Measurements from ENCODE around the gene ATRAID.

The ATRAID gene

GRCh38 chr2:27201675-27202074, 10.2 kb upstream of the ATRAID start:
- TF ChIP-seq HDGF (IDR thresholded peaks at IDR 0.05; ENCODE audit: borderline replicate concordance): no peak
- TF ChIP-seq ZNF384 (IDR thresholded peaks at IDR 0.05): no peak
- no peak for TF ChIP-seq L3MBTL2 (conservative IDR thresholded peaks at IDR 0.05)
- no peak for TF ChIP-seq TARDBP (IDR thresholded peaks at IDR 0.05)
- TF ChIP-seq LEF1 (IDR thresholded peaks at IDR 0.05; ENCODE audit: borderline replicate concordance): no peak
- TF ChIP-seq ELF4 (IDR thresholded peaks at IDR 0.05): no peak
- no peak for TF ChIP-seq CTBP1 (IDR thresholded peaks at IDR 0.05; ENCODE audit: borderline replicate concordance)
- TF ChIP-seq NFRKB (IDR thresholded peaks at IDR 0.05): no peak
- no peak for TF ChIP-seq FOXM1 (IDR thresholded peaks at IDR 0.05; ENCODE audit: borderline replicate concordance)
- no peak for TF ChIP-seq FOXA1 (IDR thresholded peaks at IDR 0.05)
- no peak for TF ChIP-seq SP1 (IDR thresholded peaks at IDR 0.05)
- no peak for TF ChIP-seq PKNOX1 (IDR thresholded peaks at IDR 0.05)
- TF ChIP-seq BHLHE40 (IDR thresholded peaks at IDR 0.05; ENCODE audit: borderline replicate concordance): no peak
- ChIA-PET POLR2A (no interaction called here), CTCF (no interaction called here)
- DNase-seq (ENCODE audit: extremely low spot score): no peak

GRCh38 chr2:27202854-27203253, 9.0 kb upstream of the ATRAID start:
- ChIA-PET CTCF (interaction anchor here (0.8 kb wide), 1 partner anchor 33 kb away, joined by 3 read pairs; no protein-coding TSS in a partner anchor), POLR2A (no interaction called here)
- DNase-seq (ENCODE audit: extremely low spot score): no peak
- TF ChIP-seq ZNF384 (IDR thresholded peaks at IDR 0.05): no peak
- TF ChIP-seq ARNT (IDR thresholded peaks at IDR 0.05): no peak
- TF ChIP-seq ELF4 (IDR thresholded peaks at IDR 0.05): no peak
- TF ChIP-seq CTBP1 (IDR thresholded peaks at IDR 0.05; ENCODE audit: borderline replicate concordance): no peak
- TF ChIP-seq HDGF (IDR thresholded peaks at IDR 0.05; ENCODE audit: borderline replicate concordance): no peak
- TF ChIP-seq FOXM1 (IDR thresholded peaks at IDR 0.05; ENCODE audit: borderline replicate concordance): no peak
- no peak for TF ChIP-seq TARDBP (IDR thresholded peaks at IDR 0.05)
- TF ChIP-seq L3MBTL2 (conservative IDR thresholded peaks at IDR 0.05): no peak
- no peak for TF ChIP-seq SP1 (IDR thresholded peaks at IDR 0.05)
- TF ChIP-seq BHLHE40 (IDR thresholded peaks at IDR 0.05; ENCODE audit: borderline replicate concordance): no peak
- no peak for TF ChIP-seq PKNOX1 (IDR thresholded peaks at IDR 0.05)
- no peak for TF ChIP-seq SUZ12 (IDR thresholded peaks at IDR 0.05)
- TF ChIP-seq FOXK2 (IDR thresholded peaks at IDR 0.05): no peak

GRCh38 chr2:27203741-27204140, 8.1 kb upstream of the ATRAID start:
- TF ChIP-seq FOXA1 (IDR thresholded peaks at IDR 0.05): no peak
- TF ChIP-seq PKNOX1 (IDR thresholded peaks at IDR 0.05): no peak
- no peak for TF ChIP-seq L3MBTL2 (conservative IDR thresholded peaks at IDR 0.05)
- TF ChIP-seq BHLHE40 (IDR thresholded peaks at IDR 0.05; ENCODE audit: borderline replicate concordance): no peak
- TF ChIP-seq FOXM1 (IDR thresholded peaks at IDR 0.05; ENCODE audit: borderline replicate concordance): no peak
- TF ChIP-seq ZNF384 (IDR thresholded peaks at IDR 0.05): no peak
- TF ChIP-seq SP1 (IDR thresholded peaks at IDR 0.05): no peak
- TF ChIP-seq SUZ12 (IDR thresholded peaks at IDR 0.05): no peak
- no peak for TF ChIP-seq CTBP1 (IDR thresholded peaks at IDR 0.05; ENCODE audit: borderline replicate concordance)
- TF ChIP-seq ELF4 (IDR thresholded peaks at IDR 0.05): no peak
- no peak for TF ChIP-seq TARDBP (IDR thresholded peaks at IDR 0.05)
- no peak for TF ChIP-seq NFRKB (IDR thresholded peaks at IDR 0.05)
- no peak for TF ChIP-seq HDGF (IDR thresholded peaks at IDR 0.05; ENCODE audit: borderline replicate concordance)
- no peak for TF ChIP-seq ARNT (IDR thresholded peaks at IDR 0.05)
- TF ChIP-seq LEF1 (IDR thresholded peaks at IDR 0.05; ENCODE audit: borderline replicate concordance): no peak
- no peak for TF ChIP-seq FOXK2 (IDR thresholded peaks at IDR 0.05)
- ChIA-PET CTCF (interaction anchor here (0.8 kb wide), 1 partner anchor 34 kb away, joined by 3 read pairs; no protein-coding TSS in a partner anchor), POLR2A (no interaction called here)
- DNase-seq (ENCODE audit: extremely low spot score): no peak

GRCh38 chr2:27204566-27204965, 7.3 kb upstream of the ATRAID start:
- DNase-seq (ENCODE audit: extremely low spot score): no peak
- no peak for TF ChIP-seq BHLHE40 (IDR thresholded peaks at IDR 0.05; ENCODE audit: borderline replicate concordance)
- no peak for TF ChIP-seq CTBP1 (IDR thresholded peaks at IDR 0.05; ENCODE audit: borderline replicate concordance)
- no peak for TF ChIP-seq TARDBP (IDR thresholded peaks at IDR 0.05)
- no peak for TF ChIP-seq ELF4 (IDR thresholded peaks at IDR 0.05)
- TF ChIP-seq NFRKB (IDR thresholded peaks at IDR 0.05): no peak
- ChIA-PET CTCF (no interaction called here), POLR2A (no interaction called here)

GRCh38 chr2:27205206-27205605, 6.6 kb upstream of the ATRAID start:
- DNase-seq (ENCODE audit: extremely low spot score): no peak
- CTCF ChIA-PET: interaction anchor here (0.6 kb wide), 1 partner anchor 189 kb away, joined by 3 read pairs; no protein-coding TSS in a partner anchor
- TF ChIP-seq ELF4 (IDR thresholded peaks at IDR 0.05) (no peak), HDGF (IDR thresholded peaks at IDR 0.05; ENCODE audit: borderline replicate concordance) (no peak), CTBP1 (IDR thresholded peaks at IDR 0.05; ENCODE audit: borderline replicate concordance) (no peak), SP1 (IDR thresholded peaks at IDR 0.05) (no peak), L3MBTL2 (conservative IDR thresholded peaks at IDR 0.05) (no peak)
- POLR2A ChIA-PET: no interaction called here

GRCh38 chr2:27206346-27206745, 5.5 kb upstream of the ATRAID start:
- CTCF ChIA-PET: no interaction called here
- no peak for TF ChIP-seq ARNT (IDR thresholded peaks at IDR 0.05)
- no peak for TF ChIP-seq PKNOX1 (IDR thresholded peaks at IDR 0.05)
- TF ChIP-seq NFRKB (IDR thresholded peaks at IDR 0.05): no peak
- no peak for TF ChIP-seq CTBP1 (IDR thresholded peaks at IDR 0.05; ENCODE audit: borderline replicate concordance)
- TF ChIP-seq TARDBP (IDR thresholded peaks at IDR 0.05): no peak
- no peak for TF ChIP-seq HDGF (IDR thresholded peaks at IDR 0.05; ENCODE audit: borderline replicate concordance)
- TF ChIP-seq FOXK2 (IDR thresholded peaks at IDR 0.05): no peak
- TF ChIP-seq BHLHE40 (IDR thresholded peaks at IDR 0.05; ENCODE audit: borderline replicate concordance): no peak
- no peak for TF ChIP-seq SUZ12 (IDR thresholded peaks at IDR 0.05)
- no peak for TF ChIP-seq LEF1 (IDR thresholded peaks at IDR 0.05; ENCODE audit: borderline replicate concordance)
- TF ChIP-seq FOXM1 (IDR thresholded peaks at IDR 0.05; ENCODE audit: borderline replicate concordance): no peak
- no peak for TF ChIP-seq ZNF384 (IDR thresholded peaks at IDR 0.05)
- no peak for DNase-seq (ENCODE audit: extremely low spot score)
- POLR2A ChIA-PET: no interaction called here

Data from HEK293T (cell line).